ENCODE data around the gene METTL14. TPM values are rescaled to one million over a fixed set of nuclear protein-coding genes. Genes with fewer than 3 reads are reported as not detected.

Gene METTL14
- total and polyA plus RNA-seq, 7 donors: 5.2 to 32.5 (median 19.3) TPM

- 13 to 25% (median 15%) methylated on average over 2 of the region's 2 CpGs for WGBS, 3 donors
- Histone ChIP-seq H3K27ac (peak overlapping the region; percentile 43), H3K27me3 (ENCODE audit: insufficient read depth in 3 of 3, low read length in 2 of 3) (no peaks in the 10 kb centered on the region), H3K9me3 (no peaks in the 10 kb centered on the region), H3K36me3 (ENCODE audit: insufficient read depth in 1 of 2, low read depth in 1 of 2) (peaks cover 0 to 29% of the 10 kb centered on the region in 2 donors), H3K4me3 (no peak overlapping the region), H3K4me1 (peaks cover 28% of the 10 kb centered on the region)
- intact Hi-C loops (cut with DNase I): loop anchor here in 1 of 2 donors (5.0 to 10.0 kb wide), 2 partner anchors 138 to 226 kb away; partner anchors contain the start of gene SYNPO2
- TF ChIP-seq, protein P1, sequence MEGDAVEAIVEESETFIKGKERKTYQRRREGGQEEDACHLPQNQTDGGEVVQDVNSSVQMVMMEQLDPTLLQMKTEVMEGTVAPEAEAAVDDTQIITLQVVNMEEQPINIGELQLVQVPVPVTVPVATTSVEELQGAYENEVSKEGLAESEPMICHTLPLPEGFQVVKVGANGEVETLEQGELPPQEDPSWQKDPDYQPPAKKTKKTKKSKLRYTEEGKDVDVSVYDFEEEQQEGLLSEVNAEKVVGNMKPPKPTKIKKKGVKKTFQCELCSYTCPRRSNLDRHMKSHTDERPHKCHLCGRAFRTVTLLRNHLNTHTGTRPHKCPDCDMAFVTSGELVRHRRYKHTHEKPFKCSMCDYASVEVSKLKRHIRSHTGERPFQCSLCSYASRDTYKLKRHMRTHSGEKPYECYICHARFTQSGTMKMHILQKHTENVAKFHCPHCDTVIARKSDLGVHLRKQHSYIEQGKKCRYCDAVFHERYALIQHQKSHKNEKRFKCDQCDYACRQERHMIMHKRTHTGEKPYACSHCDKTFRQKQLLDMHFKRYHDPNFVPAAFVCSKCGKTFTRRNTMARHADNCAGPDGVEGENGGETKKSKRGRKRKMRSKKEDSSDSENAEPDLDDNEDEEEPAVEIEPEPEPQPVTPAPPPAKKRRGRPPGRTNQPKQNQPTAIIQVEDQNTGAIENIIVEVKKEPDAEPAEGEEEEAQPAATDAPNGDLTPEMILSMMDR (IDR thresholded peaks at IDR 0.05): no peak
- ATAC-seq: peak; percentile 84 to 96 (median 92)
- DNase-seq: peak in 1 of 2 donors; percentile 59
Observed at GRCh38 chr4:118746251-118746919, 61.2 kb downstream of the METTL14 start.

GRCh38 chr4:118749347-118749988, 64.3 kb downstream of the METTL14 start:
- H3K27me3 ChIP-seq (ENCODE audit: insufficient read depth in 3 of 3, low read length in 2 of 3): no peaks in the 10 kb centered on the region
- TF ChIP-seq, protein P1 (IDR thresholded peaks at IDR 0.05): no peak
- H3K4me1 ChIP-seq: peaks cover 32% of the 10 kb centered on the region
- intact Hi-C loops (cut with DNase I): loop anchor here in 1 of 2 donors (5.0 to 10.0 kb wide), 2 partner anchors 135 to 223 kb away; partner anchors contain the start of gene SYNPO2
- H3K4me3 ChIP-seq: no peak overlapping the region
- no peaks in the 10 kb centered on the region for H3K9me3 ChIP-seq
- H3K27ac ChIP-seq: no peak overlapping the region
- 42 to 71% (median 50%) methylated on average over 5 of the region's 5 CpGs for WGBS, 3 donors
- no peak for DNase-seq
- peaks cover 0 to 27% of the 10 kb centered on the region in 2 donors for H3K36me3 ChIP-seq (ENCODE audit: insufficient read depth in 1 of 2, low read depth in 1 of 2)
- ATAC-seq: peak in 2 of 4 donors; percentile 34 to 44

DNA sequence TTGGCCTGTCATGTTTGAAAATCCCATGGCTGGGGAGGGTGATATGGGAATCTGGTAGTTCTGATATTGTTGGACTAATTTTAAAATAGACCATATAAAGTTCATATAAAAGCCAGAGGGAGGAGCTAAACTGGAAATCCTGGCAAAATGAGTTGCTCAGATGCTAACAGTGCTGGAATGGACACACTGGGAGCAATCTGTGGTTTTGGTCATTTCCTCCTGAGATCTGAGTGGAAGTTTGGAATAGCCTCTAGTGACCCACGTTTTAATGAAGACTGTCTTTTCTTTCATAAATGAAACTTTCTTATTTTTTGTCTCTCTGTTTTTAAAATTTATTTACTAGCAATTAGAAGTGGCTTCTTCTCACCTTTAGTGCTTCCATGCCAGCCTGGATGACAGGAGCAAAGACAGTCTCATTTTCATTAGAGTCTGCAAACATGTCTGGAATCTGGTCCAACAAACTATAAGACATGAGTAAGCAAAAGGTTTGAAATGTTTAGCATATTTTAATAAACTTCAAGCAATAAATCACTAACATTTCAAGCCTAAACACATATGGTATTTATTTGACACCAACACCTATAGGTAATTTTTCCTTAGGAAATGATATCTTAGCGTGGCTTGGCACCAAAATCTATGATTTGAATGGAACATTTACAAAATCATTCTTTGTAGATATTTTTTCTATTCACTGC, 66.6 kb downstream of the METTL14 start:
- no peak for ATAC-seq
- no peaks in the 10 kb centered on the region for H3K27me3 ChIP-seq (ENCODE audit: insufficient read depth in 3 of 3, low read length in 2 of 3)
- no peaks in the 10 kb centered on the region for H3K9me3 ChIP-seq
- TF ChIP-seq, protein P1 (IDR thresholded peaks at IDR 0.05): no peak
- intact Hi-C loops (cut with DNase I): no loop called here
- H3K4me1 ChIP-seq: peaks cover 18% of the 10 kb centered on the region
- DNase-seq: no peak
- H3K36me3 ChIP-seq (ENCODE audit: insufficient read depth in 1 of 2, low read depth in 1 of 2): peaks cover 0 to 26% of the 10 kb centered on the region in 2 donors
- H3K27ac ChIP-seq: peak overlapping the region; percentile 20
- whole genome bisulfite sequencing, 3 donors: 78 to 90% (median 79%) methylated on average over 2 of the region's 2 CpGs
- no peak overlapping the region for H3K4me3 ChIP-seq

- H3K27me3 ChIP-seq (ENCODE audit: insufficient read depth in 3 of 3, low read length in 2 of 3): no peaks in the 10 kb centered on the region
- DNase-seq (no peak), ATAC-seq (no peak)
- no peak overlapping the region for H3K27ac ChIP-seq
- intact Hi-C loops (cut with DNase I): no loop called here
- peaks cover 0 to 26% of the 10 kb centered on the region in 2 donors for H3K36me3 ChIP-seq (ENCODE audit: insufficient read depth in 1 of 2, low read depth in 1 of 2)
- TF ChIP-seq, protein P1 (IDR thresholded peaks at IDR 0.05): no peak
- H3K9me3 ChIP-seq: no peaks in the 10 kb centered on the region
- H3K4me1 ChIP-seq: peaks cover 14% of the 10 kb centered on the region
- WGBS, 3 donors: 86 to 89% (median 87%) methylated on average over 2 of the region's 2 CpGs
- H3K4me3 ChIP-seq: no peak overlapping the region
Observed at GRCh38 chr4:118752551-118752950, 67.4 kb downstream of the METTL14 start.
